ENCODE data around the gene BICDL2. TPM values are rescaled to one million over a fixed set of nuclear protein-coding genes. Genes with fewer than 3 reads are reported as not detected.

BICDL2 gene
- total and polyA plus RNA-seq, 2 donors (not counting 3 experiments of a cell fraction or from before 2014, with no cell fraction given): not detected

GRCh38 chr16:3047387-3047720 is 10.6 kb upstream of the BICDL2 start:
- no peak overlapping the region for H2AFZ ChIP-seq (ENCODE audit: low read depth, low read length)
- H4K20me1 ChIP-seq (replicated peaks; ENCODE audit: control insufficient read depth, extremely low read depth, insufficient read depth, low read length): no peaks in the 10 kb centered on the region
- H3K4me2 ChIP-seq (ENCODE audit: insufficient read depth, low read length): no peak overlapping the region
- H3K9ac ChIP-seq (replicated peaks; ENCODE audit: extremely low read depth, insufficient read depth, low read length): no peak overlapping the region
- H3K27ac ChIP-seq (ENCODE audit: insufficient read depth, low read depth, low read length): no peak overlapping the region
- no peak overlapping the region for H3K4me3 ChIP-seq (replicated peaks in 1 of 3; ENCODE audit: insufficient read depth in 1 of 3, low read depth in 1 of 3, low read length in 3 of 3)
- dilution Hi-C loops (cut with MboI; ENCODE audit: extremely low pct_ligation_motif_present, low sequenced_read_pairs): no loop called here
- H3K9me1 ChIP-seq (replicated peaks; ENCODE audit: control insufficient read depth, extremely low read depth, insufficient read depth, low read length): no peaks in the 10 kb centered on the region
- BruUV-seq (replicated peaks): no TSS peak
- H3K36me3 ChIP-seq (ENCODE audit: control insufficient read depth in 2 of 2, extremely low read depth in 1 of 2, insufficient read depth in 2 of 2, low read length in 2 of 2): no peaks in the 10 kb centered on the region
- H3K27me3 ChIP-seq (ENCODE audit: control insufficient read depth in 2 of 2, insufficient read depth in 2 of 2, low read length in 2 of 2): peaks cover 18 to 27% of the 10 kb centered on the region in 2 experiments
- no peak for TF ChIP-seq POLR2A (IDR thresholded peaks at IDR 0.05; ENCODE audit: low read depth, low read length)
- no peak for TF ChIP-seq JUN (IDR thresholded peaks at IDR 0.05; ENCODE audit: borderline replicate concordance, insufficient read depth, insufficient read length, low read depth)
- no peak for TF ChIP-seq POLR2AphosphoS5 (IDR thresholded peaks at IDR 0.05; ENCODE audit: insufficient read depth, low read depth, low read length)
- TF ChIP-seq FOS (IDR thresholded peaks at IDR 0.05; ENCODE audit: borderline replicate concordance, insufficient read depth, low read length): no peak
- TF ChIP-seq EZH2 (IDR thresholded peaks at IDR 0.05; ENCODE audit: borderline replicate concordance, low read depth, low read length, severe bottlenecking): no peak
- TF ChIP-seq GATA2 (IDR thresholded peaks at IDR 0.05; ENCODE audit: insufficient read depth, insufficient read length, low read depth, low read length): no peak
- TF ChIP-seq CTCF (IDR thresholded peaks at IDR 0.05; ENCODE audit: extremely low read depth in 1 of 2, insufficient read depth in 1 of 2, low read depth in 1 of 2, low read length in 2 of 2): no peak
- TF ChIP-seq MYC (IDR thresholded peaks at IDR 0.05; ENCODE audit: low read depth, low read length): no peak
- TF ChIP-seq MAX (IDR thresholded peaks at IDR 0.05; ENCODE audit: insufficient read depth, insufficient read length): no peak
- CTCF ChIA-PET: interaction anchor here (0.6 to 14.7 kb wide), 5 partner anchors 11 to 88 kb away, joined by 3 to 200 read pairs (median 5); partner anchors contain the start of gene ZNF213
- DNase-seq (ENCODE audit: low read depth, low spot score) (no peak), FAIRE-seq (no peak)
- POLR2A ChIA-PET: interaction anchor here (0.6 kb wide), 1 partner anchor 66 kb away, joined by 3 read pairs; no protein-coding TSS in a partner anchor
- H3K79me2 ChIP-seq (ENCODE audit: control insufficient read depth, insufficient read depth, low read length): no peaks in the 10 kb centered on the region
- H3K9me3 ChIP-seq (replicated peaks; ENCODE audit: control insufficient read depth, insufficient read depth, low read length): no peaks in the 10 kb centered on the region
- intact Hi-C loops (cut with micrococcal nuclease): no loop called here
- H3K4me1 ChIP-seq (ENCODE audit: control insufficient read depth, extremely low read depth, insufficient read depth, low read length): peaks cover 2% of the 10 kb centered on the region
